ENCODE data around the gene NCR2. TPM values are rescaled to one million over a fixed set of nuclear protein-coding genes. Genes with fewer than 3 reads are reported as not detected.

Gene NCR2
- polyA plus RNA-seq, 1 donor = not detected

Other genes with a start within 250 kb of the NCR2 start
- gene TREML1, start 181.3 kb upstream of the NCR2 start, polyA plus RNA-seq (ENCODE audit: insufficient read length) = 0.65 TPM
- gene TREM2, start 172.5 kb upstream of the NCR2 start, polyA plus RNA-seq (ENCODE audit: insufficient read length) = 0.53 TPM
- gene TREML2, start 134.5 kb upstream of the NCR2 start, polyA plus RNA-seq (ENCODE audit: insufficient read length) = 0.07 TPM
- gene TREML4, start 107.3 kb upstream of the NCR2 start, polyA plus RNA-seq (ENCODE audit: insufficient read length) = not detected
- gene TREM1, start 48.9 kb upstream of the NCR2 start, polyA plus RNA-seq (ENCODE audit: insufficient read length) = not detected
- 29.3 TPM for gene FOXP4, start 210.8 kb downstream of the NCR2 start, polyA plus RNA-seq (ENCODE audit: insufficient read length)